Activated CD4-positive, alpha-beta T cell treated with anti-CD3 and anti-CD28 coated beads, Interleukin-2, amount 50 U/mL, for 48 hours (primary cell): ENCODE data around the gene ABHD16A.
A peak's percentile ranks its signal among the peaks of the same experiment; 100 is the strongest.
"Not testable (repeated sequence)": the region's sequence is repeated elsewhere in the genome, so short reads cannot be mapped to it uniquely, and the experiment has no call there.

Source experiments
- DNase-seq, 2 experiments: peaks; one replicate each; pipeline ENCODE4 v3.0.0-alpha.2; 2020

ABHD16A gene

GRCh38 chr6:31713991-31714684, 11.0 kb upstream of the ABHD16A start:
- DNase-seq, result no peak

- no peak for DNase-seq
Observed at GRCh38 chr6:31713465-31713864, 10.3 kb upstream of the ABHD16A start.

- DNase-seq, result no peak
Observed at GRCh38 chr6:31712296-31712695, 9.2 kb upstream of the ABHD16A start.

GRCh38 chr6:31711233-31711632, 8.1 kb upstream of the ABHD16A start:
- DNase-seq, result no peak

GRCh38 chr6:31710523-31711219, 7.5 kb upstream of the ABHD16A start:
- DNase-seq, result no peak

- DNase-seq, result not testable (repeated sequence)
Observed at GRCh38 chr6:31709157-31709556, 6.0 kb upstream of the ABHD16A start.

GRCh38 chr6:31708224-31708623, 5.1 kb upstream of the ABHD16A start:
- no peak for DNase-seq

- no peak for DNase-seq
Observed at GRCh38 chr6:31707701-31708100, 4.6 kb upstream of the ABHD16A start.

- no peak for DNase-seq
Observed at GRCh38 chr6:31706599-31706998, 3.5 kb upstream of the ABHD16A start, which contains the start of gene LY6G6F. TSS of gene LY6G6F (plus strand) at chr6:31706866. CDS start at chr6:31706907, 41 bp downstream.

- no peak for DNase-seq
Observed at GRCh38 chr6:31705931-31706330, 2.8 kb upstream of the ABHD16A start.

GRCh38 chr6:31702405-31702818, 712 bp downstream of the ABHD16A start:
- DNase-seq, result peak; percentile 44 to 51

GRCh38 chr6:31701666-31702404, 1.3 kb downstream of the ABHD16A start:
- no peak for DNase-seq

GRCh38 chr6:31700740-31701401, 2.3 kb downstream of the ABHD16A start:
- DNase-seq, result no peak

GRCh38 chr6:31697555-31697954, 5.6 kb downstream of the ABHD16A start:
- no peak for DNase-seq

GRCh38 chr6:31693535-31693934, 9.6 kb downstream of the ABHD16A start:
- no peak for DNase-seq

GRCh38 chr6:31692886-31693285, 10.2 kb downstream of the ABHD16A start:
- no peak for DNase-seq

- no peak for DNase-seq
Observed at GRCh38 chr6:31692353-31692752, 10.8 kb downstream of the ABHD16A start.

- DNase-seq, result no peak
Observed at GRCh38 chr6:31691564-31692108, 11.5 kb downstream of the ABHD16A start.

- no peak for DNase-seq
Observed at GRCh38 chr6:31691078-31691463, 12.1 kb downstream of the ABHD16A start.

- no peak for DNase-seq
Observed at GRCh38 chr6:31690231-31691077, 12.7 kb downstream of the ABHD16A start.

- DNase-seq, result peak in 1 of 2 experiments; percentile 24
Observed at GRCh38 chr6:31689249-31690110, 13.6 kb downstream of the ABHD16A start.
